SK-N-MC (cell line): ENCODE results near the gene MMAB.

Experiments
- EZH2 ChIP-seq: fragments of 200-600 bp; sonication (generic); IDR thresholded peaks from one replicate; pipeline ENCODE4 v1.6.1; 2017; ENCODE audit warnings: antibody characterized with exemption
- FOXP2 ChIP-seq: optimal IDR thresholded peaks from 2 replicates; pipeline ENCODE3; 2011; ENCODE audit warnings: mild to moderate bottlenecking, moderate library complexity; ENCODE audit not compliant: insufficient read depth; ENCODE audit errors: extremely low read length, control extremely low read depth
- POLR2AphosphoS5 ChIP-seq: IDR thresholded peaks from 2 replicates; pipeline ENCODE4 v1.6.1; 2012; ENCODE audit warnings: mild to moderate bottlenecking, low read depth, low read length, borderline replicate concordance

GRCh38 chr12:109571773-109572505 is 1.4 kb downstream of the MMAB start:
- TF ChIP-seq EZH2 (no peak), POLR2AphosphoS5 (no peak), FOXP2 (no peak)
